ENCODE data around the gene TNFRSF8.

- TF ChIP-seq, protein P1, sequence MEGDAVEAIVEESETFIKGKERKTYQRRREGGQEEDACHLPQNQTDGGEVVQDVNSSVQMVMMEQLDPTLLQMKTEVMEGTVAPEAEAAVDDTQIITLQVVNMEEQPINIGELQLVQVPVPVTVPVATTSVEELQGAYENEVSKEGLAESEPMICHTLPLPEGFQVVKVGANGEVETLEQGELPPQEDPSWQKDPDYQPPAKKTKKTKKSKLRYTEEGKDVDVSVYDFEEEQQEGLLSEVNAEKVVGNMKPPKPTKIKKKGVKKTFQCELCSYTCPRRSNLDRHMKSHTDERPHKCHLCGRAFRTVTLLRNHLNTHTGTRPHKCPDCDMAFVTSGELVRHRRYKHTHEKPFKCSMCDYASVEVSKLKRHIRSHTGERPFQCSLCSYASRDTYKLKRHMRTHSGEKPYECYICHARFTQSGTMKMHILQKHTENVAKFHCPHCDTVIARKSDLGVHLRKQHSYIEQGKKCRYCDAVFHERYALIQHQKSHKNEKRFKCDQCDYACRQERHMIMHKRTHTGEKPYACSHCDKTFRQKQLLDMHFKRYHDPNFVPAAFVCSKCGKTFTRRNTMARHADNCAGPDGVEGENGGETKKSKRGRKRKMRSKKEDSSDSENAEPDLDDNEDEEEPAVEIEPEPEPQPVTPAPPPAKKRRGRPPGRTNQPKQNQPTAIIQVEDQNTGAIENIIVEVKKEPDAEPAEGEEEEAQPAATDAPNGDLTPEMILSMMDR (conservative IDR thresholded peaks at IDR 0.05; ENCODE audit: low read depth, low read length), result no peak
- TF ChIP-seq EZH2 (IDR thresholded peaks at IDR 0.05; ENCODE audit: low read length, unreplicated experiment), result no peak
Observed at GRCh38 chr1:12063141-12064072, at the start of gene TNFRSF8.
